Gastroesophageal sphincter (tissue), 4 donors: Measurements from ENCODE around the gene COL19A1. TPM values are rescaled to one million over a fixed set of nuclear protein-coding genes. Genes with fewer than 3 reads are reported as not detected.

Experiments used
- ATAC-seq: fragments of 150-250 bp; one replicate; pipeline ENCODE4 v1.9.1; 2016; ENCODE audit warnings: mild to moderate bottlenecking, moderate library complexity
- H3K27ac ChIP-seq, 4 donors: fragments of 200-600 bp; sonication (generic) in 3 of 4; 1 replicate in 3 of 4; 2 replicates in 1 of 4; pipeline ENCODE4 v1.5.1; 2016 to 2019
- H3K27me3 ChIP-seq: fragments of 200-600 bp; sonication (generic); one replicate; pipeline ENCODE4 v1.5.1; 2019
- H3K36me3 ChIP-seq, 2 donors: fragments of 200-600 bp; sonication (generic); one replicate each; pipeline ENCODE4 v1.5.1; 2019; ENCODE audit warnings: control low read depth in 1 of 2
- H3K4me1 ChIP-seq, 3 donors: fragments of 200-600 bp; sonication (generic); 1 replicate in 2 of 3; 2 replicates in 1 of 3; pipeline ENCODE4 v1.5.1; 2016 to 2019; ENCODE audit warnings: control low read depth in 2 of 3
- H3K4me3 ChIP-seq, 2 donors: fragments of 200-600 bp; sonication (generic); one replicate each; pipeline ENCODE4 v1.5.1; 2019; ENCODE audit warnings: mild to moderate bottlenecking in 1 of 2, moderate library complexity in 1 of 2
- H3K9me3 ChIP-seq, 3 donors: fragments of 200-600 bp; sonication (generic); one replicate each; pipeline ENCODE4 v1.5.1; 2017 to 2019; ENCODE audit warnings: control low read depth in 2 of 3
- CTCF ChIP-seq, 4 experiments: fragments of 200-600 bp in 2 of 4; fragments of 450-650 bp in 2 of 4; sonication (generic) in 1 of 4; IDR thresholded peaks; one replicate each; pipeline ENCODE4 v1.5.1; 2017 to 2019; ENCODE audit warnings: antibody characterized with exemption in 4 of 4, mild to moderate bottlenecking in 2 of 4, moderate library complexity in 2 of 4
- EP300 ChIP-seq: sonication (generic); formaldehyde crosslinking; IDR thresholded peaks from one replicate; pipeline ENCODE4 v1.6.1; 2017; ENCODE audit warnings: antibody characterized with exemption, mild to moderate bottlenecking
- POLR2A ChIP-seq, 2 donors: fragments of 450-650 bp; IDR thresholded peaks; one replicate each; pipeline ENCODE4 v1.6.1; 2017; ENCODE audit warnings: antibody characterized with exemption in 2 of 2, mild to moderate bottlenecking in 2 of 2, moderate library complexity in 1 of 2
- POLR2AphosphoS5 ChIP-seq: sonication (generic); formaldehyde crosslinking; IDR thresholded peaks from one replicate; pipeline ENCODE4 v1.6.1; 2017; ENCODE audit warnings: antibody characterized with exemption
- WGBS, 2 donors: methylation state at CpG; one replicate each; pipeline ENCODE4 v1.1.5; 2018; ENCODE audit warnings: low coverage in 1 of 2; 5-methylcytosine and 5-hydroxymethylcytosine counted together
- total RNA-seq, 4 donors: library from RNA; depleted of rRNA; stranded (reverse); fragments of >200 nt; gene quantifications; one replicate each; pipeline ENCODE4 v1.1.0, GENCODE V29; 2016

Gene COL19A1
- total RNA-seq, 4 donors from 2014 or later: 3.7 to 15.6 (median 6.5) TPM

GRCh38 chr6:69974193-69974592, 107.8 kb downstream of the COL19A1 start:
- Histone ChIP-seq H3K36me3 (no peaks in the 10 kb centered on the region), H3K27me3 (no peaks in the 10 kb centered on the region), H3K4me1 (no peaks in the 10 kb centered on the region), H3K9me3 (no peaks in the 10 kb centered on the region), H3K27ac (no peak overlapping the region), H3K4me3 (no peak overlapping the region)
- no peak for ATAC-seq
- TF ChIP-seq POLR2A (IDR thresholded peaks at IDR 0.05) (no peak), EP300 (no peak), POLR2AphosphoS5 (no peak), CTCF (IDR thresholded peaks at IDR 0.05) (no peak)
- WGBS, 2 donors: 78 to 83% methylated on average over 2 of the region's 2 CpGs

- no peaks in the 10 kb centered on the region for H3K9me3 ChIP-seq
- no peaks in the 10 kb centered on the region for H3K27me3 ChIP-seq
- no peaks in the 10 kb centered on the region for H3K4me1 ChIP-seq
- H3K4me3 ChIP-seq: no peak overlapping the region
- ATAC-seq: no peak
- 80 to 90% methylated on average over 3 to 4 of the region's 4 CpGs for WGBS, 2 donors
- TF ChIP-seq EP300 (no peak), CTCF (IDR thresholded peaks at IDR 0.05) (no peak), POLR2A (IDR thresholded peaks at IDR 0.05) (no peak), POLR2AphosphoS5 (no peak)
- no peak overlapping the region for H3K27ac ChIP-seq
- no peaks in the 10 kb centered on the region for H3K36me3 ChIP-seq
Observed at GRCh38 chr6:69976591-69977090, 110.3 kb downstream of the COL19A1 start.

- TF ChIP-seq POLR2AphosphoS5: no peak
- no peak for TF ChIP-seq CTCF (IDR thresholded peaks at IDR 0.05)
- TF ChIP-seq EP300: no peak
- TF ChIP-seq POLR2A (IDR thresholded peaks at IDR 0.05): no peak
- WGBS, 2 donors: 79 to 100% methylated on average over 2 of the region's 2 CpGs
- H3K4me1 ChIP-seq: no peaks in the 10 kb centered on the region
- no peak overlapping the region for H3K27ac ChIP-seq
- H3K4me3 ChIP-seq: no peak overlapping the region
- H3K36me3 ChIP-seq: no peaks in the 10 kb centered on the region
- no peak for ATAC-seq
- no peaks in the 10 kb centered on the region for H3K27me3 ChIP-seq
- no peaks in the 10 kb centered on the region for H3K9me3 ChIP-seq
Observed at GRCh38 chr6:69980624-69981023, 114.3 kb downstream of the COL19A1 start.

- H3K4me1 ChIP-seq: no peaks in the 10 kb centered on the region
- TF ChIP-seq POLR2A (IDR thresholded peaks at IDR 0.05): no peak
- TF ChIP-seq EP300: no peak
- no peak for TF ChIP-seq CTCF (IDR thresholded peaks at IDR 0.05)
- 76 to 90% methylated on average over 2 to 3 of the region's 3 CpGs for WGBS, 2 donors
- no peaks in the 10 kb centered on the region for H3K9me3 ChIP-seq
- no peaks in the 10 kb centered on the region for H3K36me3 ChIP-seq
- no peak overlapping the region for H3K4me3 ChIP-seq
- no peak overlapping the region for H3K27ac ChIP-seq
- no peak for ATAC-seq
- no peaks in the 10 kb centered on the region for H3K27me3 ChIP-seq
Observed at GRCh38 chr6:69984506-69984905, 118.2 kb downstream of the COL19A1 start.

- Histone ChIP-seq H3K27me3 (no peaks in the 10 kb centered on the region), H3K4me1 (no peaks in the 10 kb centered on the region), H3K9me3 (no peaks in the 10 kb centered on the region), H3K27ac (no peak overlapping the region), H3K4me3 (no peak overlapping the region), H3K36me3 (no peaks in the 10 kb centered on the region)
- no peak for ATAC-seq
- TF ChIP-seq POLR2A (IDR thresholded peaks at IDR 0.05) (no peak), CTCF (IDR thresholded peaks at IDR 0.05) (no peak), EP300 (no peak), POLR2AphosphoS5 (no peak)
- 86 to 100% methylated on average over 1 of the region's 1 CpG for WGBS, 2 donors
Observed at GRCh38 chr6:69985180-69985579, 118.8 kb downstream of the COL19A1 start.
